GM23338 (cell line): ENCODE data around the gene GIMAP2. TPM values are rescaled to one million over a fixed set of nuclear protein-coding genes. Genes with fewer than 3 reads are reported as not detected.

ENCODE experiments used
- ATAC-seq: fragments of 200-7000 bp; cut with Tn5 transposase; 3 replicates; pipeline ENCODE4 v1.9.1; 2020
- DNase-seq: peaks from one replicate; pipeline ENCODE4 v3.0.0-alpha.2; 2015; ENCODE audit warnings: low spot score
- H2AFZ ChIP-seq: fragments of 200-600 bp; sonication (generic); 2 replicates; pipeline ENCODE4 v1.8.0; 2016; ENCODE audit warnings: antibody characterized with exemption, mild to moderate bottlenecking, moderate library complexity
- H3F3A ChIP-seq: fragments of 200-600 bp; sonication (generic); replicated peaks from 2 replicates; pipeline ENCODE4 v1.8.0; 2017; ENCODE audit warnings: antibody characterized with exemption, mixed run types, low read depth
- H3K27ac ChIP-seq: fragments of 200-600 bp; sonication (generic); 2 replicates; pipeline ENCODE4 v1.6.1; 2016; ENCODE audit warnings: low read depth
- H3K27me3 ChIP-seq: fragments of 200-600 bp; sonication (generic); 2 replicates; pipeline ENCODE4 v1.8.0; 2016; ENCODE audit warnings: mild to moderate bottlenecking, mixed run types, moderate library complexity; ENCODE audit not compliant: insufficient read depth
- H3K36me3 ChIP-seq: fragments of 200-600 bp; sonication (generic); 2 replicates; pipeline ENCODE4 v1.8.0; 2016; ENCODE audit warnings: mild to moderate bottlenecking; ENCODE audit not compliant: insufficient read depth
- H3K4me1 ChIP-seq: fragments of 200-600 bp; sonication (generic); 2 replicates; pipeline ENCODE4 v1.8.0; 2016; ENCODE audit warnings: mild to moderate bottlenecking, moderate library complexity; ENCODE audit not compliant: insufficient read depth
- H3K4me2 ChIP-seq: fragments of 200-600 bp; sonication (generic); 2 replicates; pipeline ENCODE4 v1.7.1; 2017; ENCODE audit warnings: mixed run types
- H3K4me3 ChIP-seq: fragments of 200-600 bp; sonication (generic); 2 replicates; pipeline ENCODE4 v1.6.1; 2016; ENCODE audit warnings: mixed run types
- H3K79me2 ChIP-seq: fragments of 200-600 bp; sonication (generic); replicated peaks from 2 replicates; pipeline ENCODE4 v1.8.0; 2017; ENCODE audit warnings: mild to moderate bottlenecking; ENCODE audit not compliant: insufficient read depth
- H3K9me2 ChIP-seq: fragments of 200-600 bp; sonication (generic); 2 replicates; pipeline ENCODE4 v1.8.0; 2017; ENCODE audit not compliant: insufficient read depth
- H4K20me1 ChIP-seq: fragments of 200-600 bp; sonication (generic); replicated peaks from 2 replicates; pipeline ENCODE4 v1.8.0; 2017; ENCODE audit warnings: mild to moderate bottlenecking; ENCODE audit not compliant: insufficient read depth
- H3K27ac Mint-ChIP-seq: 2 replicates; pipeline ENCODE4 v1.8.0; 2020; ENCODE audit warnings: inconsistent platforms, mild to moderate bottlenecking, moderate library complexity, mixed read lengths
- H3K27me3 Mint-ChIP-seq: 3 replicates; pipeline ENCODE4 v1.8.0; 2022; ENCODE audit warnings: low read depth, mild to moderate bottlenecking, moderate library complexity, mixed read lengths, inconsistent platforms; ENCODE audit not compliant: insufficient read depth, poor library complexity
- H3K36me3 Mint-ChIP-seq: 3 replicates; pipeline ENCODE4 v1.8.0; 2021; ENCODE audit warnings: low read depth, mild to moderate bottlenecking, inconsistent platforms, moderate library complexity, mixed read lengths
- H3K4me1 Mint-ChIP-seq: 3 replicates; pipeline ENCODE4 v1.8.0; 2020; ENCODE audit warnings: mild to moderate bottlenecking, inconsistent platforms, mixed read lengths
- H3K4me3 Mint-ChIP-seq: 3 replicates; pipeline ENCODE4 v1.8.0; 2021; ENCODE audit warnings: moderate library complexity, mild to moderate bottlenecking, inconsistent platforms, mixed read lengths
- H3K9me3 Mint-ChIP-seq: 3 replicates; pipeline ENCODE4 v1.8.0; 2020; ENCODE audit warnings: moderate library complexity, mild to moderate bottlenecking, inconsistent platforms, mixed read lengths
- NANOG ChIP-seq: IDR thresholded peaks from 2 replicates; pipeline ENCODE4 v1.6.1; 2016; ENCODE audit warnings: antibody characterized with exemption, borderline replicate concordance
- STAT1 ChIP-seq: IDR thresholded peaks from one replicate; pipeline ENCODE4 v1.6.1; 2016; ENCODE audit warnings: antibody characterized with exemption; ENCODE audit not compliant: unreplicated experiment
- ZNF331 ChIP-seq: fragments of 250-450 bp; sonication (Bioruptor Pico); IDR thresholded peaks from 2 replicates; pipeline ENCODE4 v1.5.0; 2020; ENCODE audit warnings: low read depth, mild to moderate bottlenecking, moderate library complexity
- polyA plus RNA-seq: library from polyadenylated mRNA; unstranded; fragments of >200 nt; fragmentation: Nextera tagmentation; extraction: Ambion mirVana; gene quantifications from 2 replicates; pipeline ENCODE4 v1.2.1, GENCODE V29; 2016
- total RNA-seq: library from RNA; depleted of rRNA; stranded (reverse); fragments of >200 nt; shearing (Covaris generic); gene quantifications from 2 replicates; pipeline ENCODE4 v1.2.3, GENCODE V29; 2014
- TF ChIP-seq, protein P1 (sequence below): fragments of 250-450 bp; sonication (Bioruptor Pico); IDR thresholded peaks from 2 replicates; pipeline ENCODE4 v1.5.0; 2020; ENCODE audit warnings: mild to moderate bottlenecking, moderate library complexity
- TF ChIP-seq, protein P2 (sequence below), 2 experiments: fragments of 200-600 bp in 1 of 2; sonication (generic) in 1 of 2; conservative IDR thresholded peaks; 2 replicates each; pipeline versions ENCODE4 v1.5.1 to v1.6.1; 2016 to 2017; ENCODE audit warnings: antibody characterized with exemption in 2 of 2, low read depth in 2 of 2, mild to moderate bottlenecking in 2 of 2, moderate library complexity in 1 of 2
- TF ChIP-seq, protein P3 (sequence below): IDR thresholded peaks from one replicate; pipeline ENCODE4 v1.6.1; 2018; ENCODE audit warnings: antibody characterized with exemption; ENCODE audit not compliant: unreplicated experiment

GIMAP2 gene
- total and polyA plus RNA-seq, 2 experiments from 2014 or later = not detected

DNA sequence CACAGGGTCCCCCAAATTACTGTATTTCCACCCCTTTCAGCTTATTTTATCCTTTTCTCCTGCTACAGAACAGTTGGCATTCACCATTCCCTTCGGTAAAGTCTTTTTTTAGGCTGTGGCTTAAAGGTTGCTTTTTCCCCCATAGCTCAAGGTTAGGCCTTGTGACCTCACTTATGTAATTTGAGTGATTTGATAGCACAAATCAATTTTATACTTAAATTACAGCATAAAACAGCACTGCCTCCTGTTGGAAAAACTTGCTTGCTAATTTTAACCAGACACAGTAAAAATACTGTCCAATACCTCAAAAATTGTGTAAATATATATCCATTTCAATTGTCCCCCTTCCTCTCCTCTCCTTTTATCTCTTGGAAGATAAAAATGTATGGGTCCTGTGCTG is 38.0 kb downstream of the GIMAP2 start (continued):
- TF ChIP-seq NANOG = no peak
- TF ChIP-seq, protein P1, sequence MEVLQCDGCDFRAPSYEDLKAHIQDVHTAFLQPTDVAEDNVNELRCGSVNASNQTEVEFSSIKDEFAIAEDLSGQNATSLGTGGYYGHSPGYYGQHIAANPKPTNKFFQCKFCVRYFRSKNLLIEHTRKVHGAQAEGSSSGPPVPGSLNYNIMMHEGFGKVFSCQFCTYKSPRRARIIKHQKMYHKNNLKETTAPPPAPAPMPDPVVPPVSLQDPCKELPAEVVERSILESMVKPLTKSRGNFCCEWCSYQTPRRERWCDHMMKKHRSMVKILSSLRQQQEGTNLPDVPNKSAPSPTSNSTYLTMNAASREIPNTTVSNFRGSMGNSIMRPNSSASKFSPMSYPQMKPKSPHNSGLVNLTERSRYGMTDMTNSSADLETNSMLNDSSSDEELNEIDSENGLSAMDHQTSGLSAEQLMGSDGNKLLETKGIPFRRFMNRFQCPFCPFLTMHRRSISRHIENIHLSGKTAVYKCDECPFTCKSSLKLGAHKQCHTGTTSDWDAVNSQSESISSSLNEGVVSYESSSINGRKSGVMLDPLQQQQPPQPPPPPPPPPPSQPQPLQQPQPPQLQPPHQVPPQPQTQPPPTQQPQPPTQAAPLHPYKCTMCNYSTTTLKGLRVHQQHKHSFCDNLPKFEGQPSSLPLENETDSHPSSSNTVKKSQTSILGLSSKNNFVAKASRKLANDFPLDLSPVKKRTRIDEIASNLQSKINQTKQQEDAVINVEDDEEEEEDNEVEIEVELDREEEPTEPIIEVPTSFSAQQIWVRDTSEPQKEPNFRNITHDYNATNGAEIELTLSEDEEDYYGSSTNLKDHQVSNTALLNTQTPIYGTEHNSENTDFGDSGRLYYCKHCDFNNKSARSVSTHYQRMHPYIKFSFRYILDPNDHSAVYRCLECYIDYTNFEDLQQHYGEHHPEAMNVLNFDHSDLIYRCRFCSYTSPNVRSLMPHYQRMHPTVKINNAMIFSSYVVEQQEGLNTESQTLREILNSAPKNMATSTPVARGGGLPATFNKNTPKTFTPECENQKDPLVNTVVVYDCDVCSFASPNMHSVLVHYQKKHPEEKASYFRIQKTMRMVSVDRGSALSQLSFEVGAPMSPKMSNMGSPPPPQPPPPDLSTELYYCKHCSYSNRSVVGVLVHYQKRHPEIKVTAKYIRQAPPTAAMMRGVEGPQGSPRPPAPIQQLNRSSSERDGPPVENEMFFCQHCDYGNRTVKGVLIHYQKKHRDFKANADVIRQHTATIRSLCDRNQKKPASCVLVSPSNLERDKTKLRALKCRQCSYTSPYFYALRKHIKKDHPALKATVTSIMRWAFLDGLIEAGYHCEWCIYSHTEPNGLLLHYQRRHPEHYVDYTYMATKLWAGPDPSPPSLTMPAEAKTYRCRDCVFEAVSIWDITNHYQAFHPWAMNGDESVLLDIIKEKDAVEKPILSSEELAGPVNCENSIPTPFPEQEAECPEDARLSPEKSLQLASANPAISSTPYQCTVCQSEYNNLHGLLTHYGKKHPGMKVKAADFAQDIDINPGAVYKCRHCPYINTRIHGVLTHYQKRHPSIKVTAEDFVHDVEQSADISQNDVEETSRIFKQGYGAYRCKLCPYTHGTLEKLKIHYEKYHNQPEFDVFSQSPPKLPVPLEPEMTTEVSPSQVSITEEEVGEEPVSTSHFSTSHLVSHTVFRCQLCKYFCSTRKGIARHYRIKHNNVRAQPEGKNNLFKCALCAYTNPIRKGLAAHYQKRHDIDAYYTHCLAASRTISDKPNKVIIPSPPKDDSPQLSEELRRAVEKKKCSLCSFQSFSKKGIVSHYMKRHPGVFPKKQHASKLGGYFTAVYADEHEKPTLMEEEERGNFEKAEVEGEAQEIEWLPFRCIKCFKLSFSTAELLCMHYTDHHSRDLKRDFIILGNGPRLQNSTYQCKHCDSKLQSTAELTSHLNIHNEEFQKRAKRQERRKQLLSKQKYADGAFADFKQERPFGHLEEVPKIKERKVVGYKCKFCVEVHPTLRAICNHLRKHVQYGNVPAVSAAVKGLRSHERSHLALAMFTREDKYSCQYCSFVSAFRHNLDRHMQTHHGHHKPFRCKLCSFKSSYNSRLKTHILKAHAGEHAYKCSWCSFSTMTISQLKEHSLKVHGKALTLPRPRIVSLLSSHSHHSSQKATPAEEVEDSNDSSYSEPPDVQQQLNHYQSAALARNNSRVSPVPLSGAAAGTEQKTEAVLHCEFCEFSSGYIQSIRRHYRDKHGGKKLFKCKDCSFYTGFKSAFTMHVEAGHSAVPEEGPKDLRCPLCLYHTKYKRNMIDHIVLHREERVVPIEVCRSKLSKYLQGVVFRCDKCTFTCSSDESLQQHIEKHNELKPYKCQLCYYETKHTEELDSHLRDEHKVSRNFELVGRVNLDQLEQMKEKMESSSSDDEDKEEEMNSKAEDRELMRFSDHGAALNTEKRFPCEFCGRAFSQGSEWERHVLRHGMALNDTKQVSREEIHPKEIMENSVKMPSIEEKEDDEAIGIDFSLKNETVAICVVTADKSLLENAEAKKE (CRISPR knock-in tag) = no peak
- TF ChIP-seq, protein P2, sequence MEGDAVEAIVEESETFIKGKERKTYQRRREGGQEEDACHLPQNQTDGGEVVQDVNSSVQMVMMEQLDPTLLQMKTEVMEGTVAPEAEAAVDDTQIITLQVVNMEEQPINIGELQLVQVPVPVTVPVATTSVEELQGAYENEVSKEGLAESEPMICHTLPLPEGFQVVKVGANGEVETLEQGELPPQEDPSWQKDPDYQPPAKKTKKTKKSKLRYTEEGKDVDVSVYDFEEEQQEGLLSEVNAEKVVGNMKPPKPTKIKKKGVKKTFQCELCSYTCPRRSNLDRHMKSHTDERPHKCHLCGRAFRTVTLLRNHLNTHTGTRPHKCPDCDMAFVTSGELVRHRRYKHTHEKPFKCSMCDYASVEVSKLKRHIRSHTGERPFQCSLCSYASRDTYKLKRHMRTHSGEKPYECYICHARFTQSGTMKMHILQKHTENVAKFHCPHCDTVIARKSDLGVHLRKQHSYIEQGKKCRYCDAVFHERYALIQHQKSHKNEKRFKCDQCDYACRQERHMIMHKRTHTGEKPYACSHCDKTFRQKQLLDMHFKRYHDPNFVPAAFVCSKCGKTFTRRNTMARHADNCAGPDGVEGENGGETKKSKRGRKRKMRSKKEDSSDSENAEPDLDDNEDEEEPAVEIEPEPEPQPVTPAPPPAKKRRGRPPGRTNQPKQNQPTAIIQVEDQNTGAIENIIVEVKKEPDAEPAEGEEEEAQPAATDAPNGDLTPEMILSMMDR (conservative IDR thresholded peaks at IDR 0.05; ENCODE audit: low read depth in 2 of 2) = no peak

DNA sequence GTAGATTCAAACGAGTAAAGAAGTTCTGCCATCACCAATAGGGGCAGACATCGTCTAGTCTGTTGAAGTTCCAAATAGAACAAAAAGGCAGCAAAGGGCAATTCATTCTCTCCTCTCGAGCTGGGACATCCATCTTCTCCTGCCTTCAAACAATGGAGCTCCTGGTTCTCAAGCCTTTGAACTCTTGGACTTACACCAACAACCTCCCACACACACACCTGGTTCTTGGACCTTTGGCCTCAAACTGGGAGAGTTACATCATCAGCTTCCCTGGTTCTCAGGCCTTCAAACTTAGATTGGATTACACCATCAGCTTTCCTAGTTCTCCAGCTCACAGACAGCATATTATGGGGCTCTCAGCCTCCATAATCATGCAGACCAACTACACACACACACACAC is 41.9 kb downstream of the GIMAP2 start:
- no peak for DNase-seq
- ATAC-seq = no peak
- Histone ChIP-seq H3K4me3 (no peak overlapping the region), H3K4me2 (no peak overlapping the region), H3K4me1 (no peaks in the 10 kb centered on the region), H3K79me2 (no peaks in the 10 kb centered on the region), H3K27me3 (peaks cover 100% of the 10 kb centered on the region), H4K20me1 (no peaks in the 10 kb centered on the region; the same call in 1 of the 2 replicates), H2AFZ (no peak overlapping the region), H3K9me2 (no peaks in the 10 kb centered on the region), H3K27ac (no peak overlapping the region), H3F3A (no peaks in the 10 kb centered on the region), H3K36me3 (no peaks in the 10 kb centered on the region)
- H3K27me3 Mint-ChIP-seq = peaks cover 69% of the 10 kb centered on the region
- H3K4me1 Mint-ChIP-seq = no peaks in the 10 kb centered on the region
- no peaks in the 10 kb centered on the region for H3K36me3 Mint-ChIP-seq
- peaks cover 12% of the 10 kb centered on the region; the same call in 2 of the 3 replicates for H3K9me3 Mint-ChIP-seq
- H3K4me3 Mint-ChIP-seq = no peak overlapping the region
- no peak overlapping the region for H3K27ac Mint-ChIP-seq
- no peak for TF ChIP-seq STAT1
- TF ChIP-seq, protein P3, sequence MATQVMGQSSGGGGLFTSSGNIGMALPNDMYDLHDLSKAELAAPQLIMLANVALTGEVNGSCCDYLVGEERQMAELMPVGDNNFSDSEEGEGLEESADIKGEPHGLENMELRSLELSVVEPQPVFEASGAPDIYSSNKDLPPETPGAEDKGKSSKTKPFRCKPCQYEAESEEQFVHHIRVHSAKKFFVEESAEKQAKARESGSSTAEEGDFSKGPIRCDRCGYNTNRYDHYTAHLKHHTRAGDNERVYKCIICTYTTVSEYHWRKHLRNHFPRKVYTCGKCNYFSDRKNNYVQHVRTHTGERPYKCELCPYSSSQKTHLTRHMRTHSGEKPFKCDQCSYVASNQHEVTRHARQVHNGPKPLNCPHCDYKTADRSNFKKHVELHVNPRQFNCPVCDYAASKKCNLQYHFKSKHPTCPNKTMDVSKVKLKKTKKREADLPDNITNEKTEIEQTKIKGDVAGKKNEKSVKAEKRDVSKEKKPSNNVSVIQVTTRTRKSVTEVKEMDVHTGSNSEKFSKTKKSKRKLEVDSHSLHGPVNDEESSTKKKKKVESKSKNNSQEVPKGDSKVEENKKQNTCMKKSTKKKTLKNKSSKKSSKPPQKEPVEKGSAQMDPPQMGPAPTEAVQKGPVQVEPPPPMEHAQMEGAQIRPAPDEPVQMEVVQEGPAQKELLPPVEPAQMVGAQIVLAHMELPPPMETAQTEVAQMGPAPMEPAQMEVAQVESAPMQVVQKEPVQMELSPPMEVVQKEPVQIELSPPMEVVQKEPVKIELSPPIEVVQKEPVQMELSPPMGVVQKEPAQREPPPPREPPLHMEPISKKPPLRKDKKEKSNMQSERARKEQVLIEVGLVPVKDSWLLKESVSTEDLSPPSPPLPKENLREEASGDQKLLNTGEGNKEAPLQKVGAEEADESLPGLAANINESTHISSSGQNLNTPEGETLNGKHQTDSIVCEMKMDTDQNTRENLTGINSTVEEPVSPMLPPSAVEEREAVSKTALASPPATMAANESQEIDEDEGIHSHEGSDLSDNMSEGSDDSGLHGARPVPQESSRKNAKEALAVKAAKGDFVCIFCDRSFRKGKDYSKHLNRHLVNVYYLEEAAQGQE = no peak
- no peak for TF ChIP-seq ZNF331 (CRISPR knock-in tag)
